HG03159 (cell line): Measurements from ENCODE around the gene UBE2E3.
"Not testable (repeated sequence)": the region's sequence is repeated elsewhere in the genome, so short reads cannot be mapped to it uniquely, and the experiment has no call there.

ENCODE experiments used
- ATAC-seq: cut with Tn5 transposase; IDR thresholded peaks from one replicate; pipeline ENCODE4 v1.9.1; 2021; ENCODE audit warnings: mild to moderate bottlenecking, moderate library complexity; ENCODE audit not compliant: unreplicated experiment

The UBE2E3 gene

DNA sequence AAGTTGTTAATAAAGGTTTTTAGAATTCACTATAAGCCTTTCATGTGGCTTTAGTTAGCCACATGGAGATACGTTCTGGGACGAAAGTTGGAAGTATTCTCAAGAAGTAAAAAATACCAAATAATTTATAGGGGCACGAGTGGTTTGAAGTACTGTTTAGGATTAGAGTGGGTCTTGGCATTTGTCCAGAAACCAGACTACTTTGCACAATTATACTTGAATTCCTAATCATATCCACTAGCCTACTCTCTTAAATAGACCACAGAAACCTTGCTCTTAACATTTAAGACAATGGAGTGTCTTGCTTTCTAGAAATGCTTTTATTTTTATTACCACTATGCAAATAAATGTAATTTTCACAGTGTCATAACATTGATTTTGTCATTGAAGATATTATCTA, 44.6 kb downstream of the UBE2E3 start:
- ATAC-seq: no peak

- peak; percentile 68 for ATAC-seq
Observed at GRCh38 chr2:181036445-181036844, 56.0 kb downstream of the UBE2E3 start.

DNA sequence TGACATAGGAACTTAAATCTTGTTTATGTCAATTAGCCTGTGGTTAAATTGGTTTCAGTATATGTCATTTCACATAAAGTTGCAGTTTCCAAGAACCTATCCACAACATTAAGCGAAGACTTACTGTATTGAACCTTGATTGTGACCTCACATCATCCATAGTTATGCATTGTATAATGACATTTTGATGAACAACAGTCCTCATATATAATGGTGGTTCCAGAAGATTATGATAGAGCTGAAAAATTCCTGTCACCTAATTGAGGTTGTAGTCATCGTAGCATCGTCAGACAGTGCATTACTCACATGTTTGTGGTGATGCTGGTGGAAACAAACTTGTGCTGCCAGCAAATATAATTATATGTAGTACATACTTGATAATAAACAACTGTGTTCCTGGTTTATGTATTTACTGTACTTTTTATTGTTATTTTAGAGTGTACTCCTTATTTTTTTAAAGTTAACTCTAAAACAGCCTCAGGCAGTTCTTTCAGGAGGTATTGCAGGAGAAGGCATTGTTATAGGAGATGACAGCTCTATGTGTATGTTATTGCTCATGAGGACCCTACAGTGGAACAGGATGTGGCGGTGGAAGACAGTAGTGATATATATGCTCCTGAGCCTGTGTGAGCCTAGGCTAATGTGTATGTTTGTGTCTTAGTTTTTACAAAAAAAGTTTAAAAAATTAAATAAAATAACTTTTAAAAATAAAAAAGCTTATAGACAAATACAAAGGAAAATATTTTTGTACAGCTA, 56.6 kb downstream of the UBE2E3 start:
- peak; percentile 72 for ATAC-seq

DNA sequence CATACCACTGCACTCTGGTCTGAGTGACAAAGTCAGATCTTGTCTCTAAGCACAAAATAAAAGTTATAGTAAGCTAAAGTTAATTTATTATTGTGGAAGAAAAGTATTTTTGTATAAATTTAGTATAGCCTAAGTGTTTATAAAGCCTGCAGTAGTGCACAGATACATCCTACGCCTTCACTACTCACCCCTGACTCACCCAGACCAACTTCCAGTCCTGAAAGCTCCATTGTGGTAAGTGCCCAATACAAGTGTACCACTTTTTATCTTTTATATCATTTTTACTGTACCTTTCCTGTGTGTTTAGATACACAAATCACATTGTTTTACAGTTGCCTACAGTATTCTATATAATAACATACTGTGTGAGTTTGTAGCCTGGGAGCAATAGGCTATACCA, 57.5 kb downstream of the UBE2E3 start:
- no peak for ATAC-seq

DNA sequence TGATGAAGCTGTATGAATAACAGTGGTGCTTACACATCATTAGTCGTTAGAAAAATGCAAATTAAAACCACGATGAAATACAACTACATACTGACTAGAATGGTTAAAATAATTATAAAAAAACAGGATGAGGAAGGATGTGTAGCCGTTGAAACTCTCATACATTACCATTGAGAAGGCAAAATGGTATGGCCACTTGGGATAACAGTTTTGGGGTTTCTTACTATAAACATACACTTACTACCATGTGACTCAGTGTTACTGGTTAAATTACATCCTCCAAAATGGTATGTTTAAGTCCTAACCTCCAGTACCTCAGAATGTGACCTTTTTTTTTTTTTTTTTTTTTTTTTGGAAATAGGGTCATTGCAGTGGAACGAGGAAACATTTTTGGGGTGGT, 58.4 kb downstream of the UBE2E3 start:
- no peak for ATAC-seq

- not testable (repeated sequence) for ATAC-seq
Observed at GRCh38 chr2:181040839-181041238, 60.4 kb downstream of the UBE2E3 start.

GRCh38 chr2:181041661-181042060, 61.3 kb downstream of the UBE2E3 start:
- ATAC-seq: no peak

DNA sequence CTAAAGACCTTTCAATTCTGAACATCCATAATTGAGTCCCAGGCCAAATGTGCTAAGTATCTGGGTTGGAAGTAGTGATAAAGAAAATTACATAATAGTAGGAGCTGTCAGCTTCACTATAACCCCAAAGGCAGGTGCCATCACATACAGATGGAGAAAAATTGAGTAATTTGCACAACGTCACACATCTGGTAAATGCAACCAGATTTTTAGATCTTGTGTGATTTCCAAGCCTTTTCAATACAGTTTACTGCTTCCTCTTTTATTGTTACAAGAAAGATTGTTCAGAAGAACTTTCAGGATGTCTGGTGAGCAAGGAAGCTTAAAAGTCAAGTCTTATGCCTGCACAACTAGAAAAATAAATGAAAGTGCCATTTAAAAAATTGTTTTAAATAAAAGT, 62.3 kb downstream of the UBE2E3 start:
- no peak for ATAC-seq

DNA sequence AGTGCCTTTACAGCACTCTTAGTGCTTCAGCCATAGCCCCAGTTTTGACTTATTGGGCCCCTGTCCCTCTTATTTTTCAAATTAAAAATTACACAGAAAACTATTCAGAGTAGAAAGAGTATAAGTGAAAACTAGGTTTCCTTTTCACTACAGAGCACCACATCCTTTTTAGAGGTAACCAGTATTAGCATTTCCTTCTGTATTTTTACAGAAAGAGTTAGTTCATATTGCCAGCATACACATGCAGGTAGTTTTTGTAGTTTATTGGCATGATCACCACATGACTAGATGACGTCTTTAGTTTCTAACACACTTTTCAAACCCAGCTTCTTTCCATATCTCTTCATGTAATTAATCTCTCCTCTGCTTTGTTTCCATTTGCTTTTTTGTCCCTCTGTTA, 66.4 kb downstream of the UBE2E3 start:
- ATAC-seq: peak; percentile 74

DNA sequence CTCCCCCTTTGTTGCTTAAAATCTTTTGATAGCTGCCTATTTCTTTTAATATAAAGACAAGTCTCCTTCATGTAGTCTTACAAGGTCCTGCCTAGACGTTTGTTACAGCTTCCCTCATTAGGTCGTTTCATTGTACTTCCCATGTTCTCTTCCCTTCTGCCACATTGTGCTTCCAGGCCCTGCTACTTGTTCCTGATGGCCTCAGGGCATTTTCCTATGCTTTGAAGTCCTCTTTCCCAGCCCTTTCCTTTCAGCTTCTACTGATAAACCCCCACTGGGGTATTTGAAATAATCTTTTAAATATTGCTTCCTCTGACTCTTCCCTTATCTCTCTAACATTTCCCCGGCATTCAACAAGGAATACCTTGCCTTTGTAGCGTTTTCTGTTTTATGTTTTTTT, 67.4 kb downstream of the UBE2E3 start:
- no peak for ATAC-seq

GRCh38 chr2:181051861-181052522, 71.6 kb downstream of the UBE2E3 start:
- ATAC-seq: no peak

DNA sequence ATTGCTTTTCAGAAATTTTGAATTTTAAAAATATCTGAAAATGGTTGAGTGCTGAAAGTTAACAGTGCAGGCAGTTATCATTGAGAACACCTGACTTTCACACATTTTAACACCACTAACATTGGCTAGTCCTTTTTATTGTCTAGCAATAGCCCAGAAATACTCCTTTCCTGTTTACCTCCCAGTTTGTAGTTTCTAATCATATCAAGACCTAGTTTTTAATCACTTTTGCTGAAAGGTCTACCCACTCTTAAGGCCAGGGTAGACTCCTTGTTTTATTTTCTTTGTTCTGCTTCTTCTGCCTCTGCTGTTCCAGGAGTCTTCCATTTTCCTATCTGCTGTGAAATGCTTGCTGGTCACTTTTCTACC, 72.1 kb downstream of the UBE2E3 start:
- no peak for ATAC-seq

- no peak for ATAC-seq
Observed at GRCh38 chr2:181054256-181054655, 73.9 kb downstream of the UBE2E3 start.

DNA sequence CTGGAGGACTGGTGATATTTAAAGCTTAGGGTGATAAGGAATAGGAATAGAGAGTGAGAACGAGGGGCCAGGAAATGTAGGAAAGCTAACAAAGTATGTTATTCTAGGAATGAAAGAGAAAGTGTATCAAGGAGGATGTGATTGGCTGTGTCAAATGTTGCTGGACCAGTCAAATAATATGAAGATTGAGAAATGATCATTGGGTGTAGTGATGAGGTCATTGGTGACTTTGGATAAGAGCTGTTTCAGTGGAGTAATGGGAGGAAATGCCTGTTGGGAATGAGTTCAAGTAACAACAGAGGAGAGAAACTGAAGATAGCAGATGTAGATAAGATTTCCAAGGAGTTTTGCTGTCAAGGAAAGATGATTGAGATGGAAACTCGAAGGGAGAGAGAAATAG, 74.4 kb downstream of the UBE2E3 start:
- no peak for ATAC-seq

DNA sequence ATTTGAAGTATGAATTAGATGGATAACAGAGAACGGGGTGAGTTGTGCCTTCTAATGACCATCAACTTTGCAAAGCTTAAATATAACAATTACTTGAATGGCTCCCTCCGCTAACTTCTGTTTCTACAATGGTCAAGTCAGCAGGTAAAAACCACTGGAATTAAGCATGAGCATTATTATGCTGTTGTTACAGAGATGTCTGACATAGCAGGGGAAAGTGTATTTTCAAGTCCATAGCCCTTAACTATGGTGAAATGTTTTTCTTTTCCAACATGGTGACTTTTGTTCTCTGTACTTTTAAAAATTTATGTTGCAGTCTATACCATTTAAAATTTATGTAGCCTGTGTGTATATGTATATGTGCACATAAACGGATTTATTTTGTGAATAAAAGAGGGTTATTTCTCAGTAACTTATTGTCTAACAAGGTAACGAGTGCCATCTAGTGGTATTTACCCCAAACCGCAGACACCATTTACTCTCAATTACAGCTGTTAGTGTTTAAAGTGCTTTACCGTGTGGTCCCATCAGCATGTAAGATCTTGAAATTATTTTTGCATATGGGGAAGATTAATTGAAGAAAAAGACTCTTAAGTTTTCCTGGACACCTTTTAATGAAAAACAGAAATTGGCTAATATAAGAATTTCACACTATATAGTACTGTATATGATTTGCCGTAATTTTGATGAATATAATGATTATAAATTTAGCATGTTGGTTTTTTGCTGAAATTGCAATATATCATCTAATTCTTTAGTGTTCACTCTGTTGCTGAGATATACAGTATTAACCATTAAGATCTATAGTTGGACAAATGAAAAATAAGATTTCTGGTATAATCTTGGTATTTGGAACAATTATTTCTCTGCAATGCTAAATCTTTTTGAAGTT, 78.2 kb downstream of the UBE2E3 start:
- ATAC-seq: peak; percentile 69

- ATAC-seq: no peak
Observed at GRCh38 chr2:181063696-181064095, 83.3 kb downstream of the UBE2E3 start.

DNA sequence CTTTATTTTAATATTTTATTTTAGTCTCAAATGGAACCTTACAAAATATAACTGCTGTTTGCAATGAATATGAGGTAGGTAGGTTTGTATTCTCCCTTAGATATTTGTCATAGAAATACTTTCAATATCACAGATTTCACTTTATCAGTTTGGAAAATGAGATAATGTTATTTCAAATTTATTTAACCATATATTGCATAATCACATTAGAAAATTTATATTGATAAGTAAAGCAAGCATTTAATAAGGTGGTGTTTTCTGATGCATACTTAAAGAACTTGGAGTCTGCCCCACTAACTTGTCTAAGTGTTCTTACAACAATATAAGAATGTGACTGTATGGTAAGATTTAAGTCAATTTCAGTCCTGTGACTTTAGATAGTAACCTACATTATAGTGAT, 85.1 kb downstream of the UBE2E3 start:
- ATAC-seq: no peak

DNA sequence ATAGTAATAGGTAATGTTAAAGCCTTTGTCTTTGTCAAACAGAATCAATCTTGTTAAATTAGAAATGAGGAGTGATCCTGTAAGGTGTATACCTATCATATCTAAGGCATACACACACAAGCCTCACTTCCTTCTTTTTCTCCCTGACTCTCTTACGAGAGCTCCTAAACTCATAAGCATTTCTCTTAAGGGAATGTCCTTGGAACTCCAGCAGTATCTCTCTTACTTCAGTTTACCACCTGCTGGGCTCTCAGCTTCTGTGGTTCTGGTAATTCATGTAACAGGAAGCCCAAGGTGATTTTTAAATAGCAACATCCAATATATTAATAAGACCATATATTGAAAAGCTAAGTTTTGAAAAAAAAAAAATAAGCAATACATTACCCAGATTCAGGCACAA, 85.9 kb downstream of the UBE2E3 start:
- no peak for ATAC-seq

- ATAC-seq: no peak
Observed at GRCh38 chr2:181070119-181070835, 89.9 kb downstream of the UBE2E3 start.

DNA sequence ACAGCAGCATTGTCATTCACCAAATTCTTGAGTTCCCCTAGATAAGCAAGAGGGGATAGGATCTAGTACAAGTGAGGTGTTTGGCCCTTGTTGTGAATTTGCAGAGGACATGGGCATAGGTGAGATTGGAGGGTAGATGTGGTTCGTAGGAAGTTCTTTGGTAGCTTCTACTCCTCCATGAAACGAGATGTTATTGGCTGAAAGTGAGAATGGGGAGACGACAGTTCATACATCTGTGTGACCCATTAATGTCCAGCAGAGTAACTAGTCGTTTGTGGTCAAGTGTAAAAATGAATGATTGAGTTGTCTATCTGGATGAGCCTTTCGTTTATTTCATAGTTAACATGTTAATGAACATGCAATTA, 90.4 kb downstream of the UBE2E3 start:
- ATAC-seq: no peak
